CD4-positive, alpha-beta T cell treated with Interferon alpha-2 for 1 hour (primary cell): ENCODE measurements around the gene SCART1.
"Not testable (repeated sequence)": the region's sequence is repeated elsewhere in the genome, so short reads cannot be mapped to it uniquely, and the experiment has no call there.

Experiments used
- DNase-seq, 2 donors: peaks; one replicate each; pipeline ENCODE4 v3.0.0-alpha.2; 2020 to 2022

SCART1 gene

GRCh38 chr10:133453516-133454203 lies at the start of gene SCART1:
Gene SCART1 (plus strand): TSS chr10:133453945. CDS start chr10:133453998, 53 bp downstream.
- DNase-seq: peak in 1 of 2 donors; percentile 51

GRCh38 chr10:133405272-133405671 lies 48.5 kb upstream of the SCART1 start:
- no peak for DNase-seq

- DNase-seq: no peak
Observed at GRCh38 chr10:133405844-133406527, 47.8 kb upstream of the SCART1 start.

GRCh38 chr10:133411523-133412380 lies 42.0 kb upstream of the SCART1 start:
- no peak for DNase-seq

- no peak for DNase-seq
Observed at GRCh38 chr10:133412381-133412711, 41.4 kb upstream of the SCART1 start.

- not testable (repeated sequence) for DNase-seq
Observed at GRCh38 chr10:133414401-133414800, 39.3 kb upstream of the SCART1 start.

- DNase-seq: no peak
Observed at GRCh38 chr10:133415752-133416151, 38.0 kb upstream of the SCART1 start.

GRCh38 chr10:133418289-133418993 lies 35.3 kb upstream of the SCART1 start:
- no peak for DNase-seq

GRCh38 chr10:133419211-133419950 lies 34.4 kb upstream of the SCART1 start:
- no peak for DNase-seq

- no peak for DNase-seq
Observed at GRCh38 chr10:133420028-133420427, 33.7 kb upstream of the SCART1 start.

- DNase-seq: no peak
Observed at GRCh38 chr10:133420579-133420978, 33.2 kb upstream of the SCART1 start.

GRCh38 chr10:133421336-133422222 lies 32.2 kb upstream of the SCART1 start:
- no peak for DNase-seq

- DNase-seq: no peak
Observed at GRCh38 chr10:133422223-133422806, 31.4 kb upstream of the SCART1 start.

- DNase-seq: no peak
Observed at GRCh38 chr10:133422807-133423771, 30.7 kb upstream of the SCART1 start.

- DNase-seq: not testable (repeated sequence)
Observed at GRCh38 chr10:133424102-133424501, 29.6 kb upstream of the SCART1 start.

- DNase-seq: not testable (repeated sequence)
Observed at GRCh38 chr10:133424601-133425000, 29.1 kb upstream of the SCART1 start, which contains the start of gene SPRN. Gene SPRN (minus strand): TSS chr10:133424625. CDS start chr10:133423681, 944 bp downstream.

- DNase-seq: not testable (repeated sequence)
Observed at GRCh38 chr10:133429571-133429970, 24.2 kb upstream of the SCART1 start.

GRCh38 chr10:133431888-133432613 lies 21.7 kb upstream of the SCART1 start:
- DNase-seq: not testable (repeated sequence)

GRCh38 chr10:133432789-133433188 lies 21.0 kb upstream of the SCART1 start:
- DNase-seq: not testable (repeated sequence)
